ENCODE results near the gene UBA1.

The UBA1 gene

DNA sequence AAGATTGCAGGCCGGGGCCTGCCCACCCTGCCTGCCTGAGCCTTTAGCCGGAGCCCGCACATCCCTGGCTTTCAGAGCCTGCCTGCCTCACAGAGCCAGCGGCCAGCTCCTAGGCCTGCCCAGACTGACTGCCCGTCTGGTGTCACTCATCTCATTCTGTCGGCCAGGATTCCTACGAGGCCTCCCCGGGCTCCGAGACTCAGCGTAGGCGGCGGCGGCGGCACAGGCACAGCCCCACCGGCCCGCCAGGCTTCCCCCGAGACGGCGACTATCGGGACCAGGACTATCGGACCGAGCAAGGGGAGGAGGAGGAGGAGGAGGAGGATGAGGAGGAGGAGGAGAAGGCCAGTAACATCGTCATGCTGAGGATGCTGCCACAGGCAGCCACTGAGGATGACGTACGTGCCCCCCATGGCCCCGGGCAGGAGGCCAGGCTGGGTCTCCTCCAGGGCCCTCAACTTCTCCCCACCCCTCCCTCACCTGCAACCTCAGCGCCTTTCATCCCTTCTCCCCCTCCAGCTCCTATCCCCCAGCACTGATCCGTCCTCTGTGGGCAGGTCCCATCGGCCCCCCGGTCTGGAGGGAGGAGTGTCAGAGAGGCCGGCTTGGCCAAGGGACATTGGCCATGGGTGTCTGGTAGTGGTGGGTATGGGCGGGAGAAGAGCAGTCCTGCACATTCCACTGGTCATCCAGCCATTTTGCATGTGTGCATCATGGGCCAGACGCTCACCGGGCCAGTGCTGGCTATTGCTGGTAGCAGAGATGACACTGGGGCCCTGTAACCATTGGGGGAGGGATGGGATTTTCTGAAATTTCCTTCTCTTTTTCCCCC is 22.6 kb upstream of the UBA1 start:
- DNase-seq = no peak

DNA sequence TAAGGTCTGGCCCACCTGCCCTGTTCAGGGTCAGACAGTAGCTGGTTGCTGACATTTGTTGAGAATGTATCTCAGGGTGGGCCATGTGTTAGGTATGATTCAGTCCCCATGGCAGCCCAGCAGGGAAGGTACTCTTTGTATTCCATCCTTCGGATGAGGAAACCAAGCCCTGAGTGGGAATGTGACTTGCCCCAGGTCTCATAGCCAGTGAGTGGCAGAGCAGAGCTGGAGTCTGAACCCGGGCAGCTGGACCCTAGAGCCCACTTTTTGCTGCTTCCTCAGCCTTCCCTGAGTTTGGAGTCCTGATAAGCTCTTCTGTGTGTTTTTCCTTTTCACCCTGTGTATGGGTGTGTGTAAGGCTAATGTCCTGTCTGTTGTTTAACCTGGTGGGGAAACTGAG is 21.6 kb upstream of the UBA1 start:
- no peak for DNase-seq

DNA sequence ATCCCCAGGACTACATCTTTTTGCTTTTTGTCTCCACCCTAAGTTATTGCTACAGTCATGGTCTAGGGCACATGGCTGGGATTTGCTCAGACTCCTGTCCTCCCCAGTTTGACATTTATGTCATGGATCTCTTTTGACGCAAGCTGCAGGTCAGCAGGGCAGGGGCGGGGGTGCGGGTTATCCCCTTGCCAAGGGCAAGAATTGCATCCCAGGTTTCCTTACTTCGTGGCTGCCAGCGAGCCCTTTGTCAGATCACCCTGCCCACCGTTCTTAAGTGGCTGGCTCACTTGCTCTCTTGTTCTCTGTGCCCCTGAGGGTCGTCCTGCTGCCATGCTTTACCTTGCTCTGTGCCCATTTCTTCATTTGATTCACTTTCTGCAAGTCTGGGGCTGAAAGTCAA is 21.1 kb upstream of the UBA1 start:
- DNase-seq = no peak

DNA sequence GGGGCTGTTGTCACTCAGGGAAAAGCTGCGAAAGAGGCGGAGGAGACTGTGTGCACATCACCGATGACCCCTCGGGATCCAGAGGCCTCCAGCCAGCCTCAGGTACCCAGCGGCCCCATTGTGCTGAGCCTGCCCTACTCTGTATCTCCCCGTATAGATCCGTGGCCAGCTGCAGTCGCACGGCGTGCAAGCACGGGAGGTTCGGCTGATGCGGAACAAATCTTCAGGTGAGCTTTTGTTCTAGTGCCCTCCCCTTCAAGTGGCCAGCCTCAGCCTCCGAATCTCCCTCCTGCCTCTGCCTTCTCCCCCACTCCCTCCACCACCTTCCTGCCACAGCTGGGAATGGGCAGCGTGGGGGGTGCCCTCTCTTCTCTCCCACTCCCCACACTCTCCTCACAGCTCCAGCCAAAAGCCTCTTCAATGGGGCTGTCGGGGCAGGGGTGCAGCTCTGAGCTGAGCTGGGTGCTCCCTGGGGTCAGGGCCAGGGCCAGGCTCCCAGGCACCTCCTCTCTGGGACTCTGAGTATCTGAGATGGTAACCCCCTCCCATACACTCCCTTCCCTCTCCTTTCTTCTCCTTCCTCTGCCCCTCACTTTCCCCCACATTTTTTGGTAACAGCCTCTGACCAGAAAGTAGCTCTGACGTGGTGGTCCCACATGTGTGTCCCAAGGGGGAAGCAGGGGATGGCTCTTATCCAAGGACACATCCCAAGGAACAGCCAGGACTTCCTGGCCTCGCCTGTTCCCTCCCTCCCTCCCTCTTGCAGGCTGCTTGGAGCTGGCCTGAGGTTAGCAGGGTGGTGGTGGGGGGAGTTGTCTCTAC is 20.4 kb upstream of the UBA1 start:
- no peak for DNase-seq

DNA sequence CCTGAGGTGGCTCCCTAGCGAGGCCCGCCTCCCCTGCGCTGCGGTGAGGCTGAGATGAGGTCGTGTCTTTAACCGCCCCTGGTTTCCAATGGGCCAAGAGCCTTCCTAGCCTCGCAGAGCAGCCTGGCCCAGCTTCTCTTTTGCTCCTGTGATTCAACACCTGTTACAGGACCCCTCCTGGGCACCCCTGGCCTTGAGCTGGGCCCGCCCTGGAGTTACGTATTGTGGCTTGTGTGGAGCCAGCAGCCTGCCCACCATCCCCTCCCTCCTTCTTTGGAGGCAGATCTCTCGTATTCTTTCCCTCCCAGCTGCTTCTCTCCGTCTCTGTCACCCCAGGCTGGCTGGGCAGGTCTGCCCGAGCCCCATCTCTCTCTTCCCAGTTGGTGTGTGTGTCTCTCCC is 19.3 kb upstream of the UBA1 start:
- DNase-seq = no peak

DNA sequence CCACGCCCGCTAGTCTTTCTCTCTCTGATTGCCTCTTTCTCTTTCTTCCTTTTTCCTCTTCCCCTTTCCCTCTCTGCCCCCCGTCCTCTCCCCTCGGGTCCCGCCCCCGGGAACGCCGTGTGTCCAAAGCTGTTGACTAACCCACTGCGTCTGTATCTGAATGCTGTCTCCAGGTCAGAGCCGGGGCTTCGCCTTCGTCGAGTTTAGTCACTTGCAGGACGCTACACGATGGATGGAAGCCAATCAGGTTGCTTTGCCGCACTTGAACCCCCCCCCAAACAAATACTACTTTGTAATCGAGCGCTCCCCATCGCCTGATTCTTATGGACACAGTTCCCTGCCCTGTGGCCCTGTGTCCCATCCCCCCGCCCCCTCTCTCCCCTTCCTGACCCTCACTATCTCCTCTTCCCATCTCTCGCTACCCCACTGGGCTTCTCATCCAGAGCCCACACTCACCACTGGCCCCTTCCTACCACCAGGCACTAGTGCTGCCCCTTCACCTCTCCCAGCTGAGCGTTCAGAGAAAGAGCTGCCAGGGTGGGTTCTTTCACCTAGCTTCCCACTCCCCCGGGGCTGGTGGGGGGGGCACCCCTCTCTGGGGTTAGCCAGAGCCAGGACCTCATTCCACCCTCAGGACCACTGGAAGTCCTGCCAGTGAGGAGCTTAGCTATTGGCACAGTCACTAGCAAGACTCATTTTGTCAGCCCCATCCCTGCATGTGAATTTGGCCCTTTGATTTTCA is 18.6 kb upstream of the UBA1 start:
- no peak for DNase-seq

DNA sequence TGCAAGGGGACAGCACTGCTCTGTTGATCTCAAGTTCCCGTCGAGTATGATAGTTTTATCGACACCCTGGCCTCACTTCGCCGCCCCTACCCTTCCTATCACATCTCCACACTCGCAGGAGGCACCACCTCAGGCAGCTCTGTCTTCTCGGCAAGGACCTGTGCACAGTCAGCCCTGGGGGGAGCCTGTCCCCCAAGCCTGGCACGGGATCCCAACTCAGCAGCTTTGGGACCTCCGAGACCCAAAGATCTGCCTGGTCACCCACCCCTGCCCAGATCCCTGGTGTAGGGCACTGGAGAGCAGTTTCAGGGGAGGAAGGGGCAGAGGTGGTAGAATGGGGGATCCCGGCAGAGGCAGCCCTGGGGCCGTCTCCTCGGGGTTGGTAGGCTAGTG is 18.0 kb upstream of the UBA1 start:
- no peak for DNase-seq

DNA sequence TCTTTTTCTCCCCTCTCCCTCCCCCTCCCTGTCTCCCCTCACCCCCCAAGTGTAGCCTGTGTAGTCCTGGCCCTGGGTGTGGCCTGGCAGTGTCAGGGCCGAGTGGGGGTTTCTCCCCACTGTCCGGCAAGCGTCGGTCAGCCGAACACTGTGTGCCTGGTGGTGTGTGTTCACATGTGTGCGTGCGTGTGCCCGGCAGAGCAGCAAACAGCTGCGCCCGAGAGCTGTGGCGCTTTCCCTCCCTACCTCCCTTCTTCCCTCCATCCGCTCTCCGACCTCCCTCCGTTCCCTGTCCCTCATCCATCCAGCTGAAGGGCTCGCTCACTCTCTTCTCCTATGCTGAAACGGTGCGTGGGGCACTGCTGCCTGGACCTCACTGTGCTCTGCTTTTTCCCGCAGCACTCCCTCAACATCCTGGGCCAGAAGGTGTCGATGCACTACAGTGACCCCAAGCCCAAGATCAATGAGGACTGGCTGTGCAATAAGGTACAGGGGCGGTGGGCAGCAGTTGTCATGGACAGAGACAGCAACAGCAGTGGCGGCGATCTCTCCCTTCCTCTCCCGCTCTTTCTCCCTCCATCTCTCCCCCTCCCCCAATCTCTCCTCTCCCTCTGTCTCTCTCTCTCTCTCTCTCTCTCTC is 17.4 kb upstream of the UBA1 start:
- no peak for DNase-seq

DNA sequence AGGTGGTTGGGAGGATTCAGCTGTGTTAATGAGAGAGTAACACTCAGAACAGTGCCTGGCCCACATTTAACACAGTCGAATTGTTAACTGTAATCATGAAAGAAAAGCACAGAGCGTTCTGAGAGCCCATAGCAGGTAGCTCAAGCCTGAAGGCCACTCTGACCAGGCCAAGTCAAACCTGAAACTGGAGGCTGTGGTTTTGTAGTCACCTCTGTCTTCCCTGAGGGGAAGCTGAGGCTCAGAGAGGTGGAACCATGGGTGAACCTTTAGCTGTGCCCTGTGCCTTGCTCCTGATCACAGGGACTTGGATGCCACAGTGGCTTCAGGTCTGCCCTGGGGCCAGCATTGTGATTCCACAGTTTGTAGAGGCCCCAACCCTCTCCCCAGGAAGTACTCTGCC is 16.6 kb upstream of the UBA1 start:
- DNase-seq = no peak

DNA sequence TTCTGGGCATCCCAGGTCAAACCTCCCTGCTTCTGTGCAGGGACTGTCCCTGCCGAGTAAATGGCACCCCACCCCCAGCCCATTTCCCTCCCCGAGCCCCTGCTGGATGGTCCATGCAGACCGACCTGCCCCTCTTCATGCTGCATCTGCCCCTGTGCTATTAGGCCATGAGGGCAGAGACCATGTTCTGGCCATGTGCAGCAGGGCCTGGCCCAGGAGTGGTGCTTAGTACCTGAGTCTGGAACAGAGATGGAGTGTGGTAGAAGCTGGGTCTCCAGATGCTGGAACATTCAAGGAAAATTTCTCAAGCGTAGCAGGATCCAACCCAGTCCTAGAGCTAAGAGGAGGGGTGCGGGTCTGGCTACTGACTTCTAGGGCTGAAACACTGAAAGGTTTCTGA is 15.3 kb upstream of the UBA1 start:
- DNase-seq = no peak

DNA sequence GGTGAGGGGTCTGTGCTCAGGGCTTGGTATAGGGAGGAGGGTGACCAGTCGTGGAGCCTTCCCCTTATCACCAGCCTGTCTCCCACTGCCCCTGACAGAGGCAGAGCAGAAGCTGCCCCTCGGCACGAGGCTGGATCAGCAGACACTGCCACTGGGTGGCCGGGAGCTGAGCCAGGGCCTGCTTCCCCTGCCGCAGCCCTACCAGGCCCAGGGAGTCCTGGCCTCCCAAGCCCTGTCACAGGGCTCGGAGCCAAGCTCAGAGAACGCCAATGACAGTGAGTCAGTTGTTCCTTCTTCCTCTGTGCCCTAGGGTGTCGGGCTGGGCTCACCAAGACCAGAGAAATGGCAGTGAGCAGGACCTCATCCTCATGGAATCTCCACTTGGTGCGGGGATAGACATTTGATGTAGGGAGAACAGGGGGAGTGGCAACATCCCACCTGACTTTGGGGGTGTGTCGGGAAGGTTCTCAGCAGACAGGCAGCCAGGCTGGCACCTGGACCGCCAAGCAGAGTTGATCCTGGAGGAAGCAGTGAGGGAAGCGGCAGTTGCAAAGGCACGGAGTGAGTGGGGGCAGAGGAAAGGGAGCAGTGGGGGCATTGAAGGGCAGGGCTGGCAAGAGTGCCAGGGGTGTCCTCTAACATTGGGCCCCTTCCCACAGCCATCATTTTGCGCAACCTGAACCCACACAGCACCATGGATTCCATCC is 14.3 kb upstream of the UBA1 start:
- DNase-seq = no peak

DNA sequence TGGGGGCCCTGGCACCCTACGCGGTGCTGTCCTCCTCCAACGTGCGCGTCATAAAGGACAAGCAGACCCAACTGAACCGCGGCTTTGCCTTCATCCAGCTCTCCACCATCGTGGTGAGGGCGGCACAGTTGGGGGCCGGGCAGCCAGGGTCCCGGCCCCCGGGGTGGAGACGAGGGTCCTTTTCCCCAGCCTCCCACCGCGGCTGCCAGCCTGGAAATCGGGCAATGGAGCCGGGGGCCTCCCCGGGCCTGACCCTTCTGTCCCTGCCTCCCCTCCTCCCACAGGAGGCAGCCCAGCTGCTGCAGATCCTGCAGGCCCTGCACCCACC is 13.7 kb upstream of the UBA1 start:
- DNase-seq = no peak

DNA sequence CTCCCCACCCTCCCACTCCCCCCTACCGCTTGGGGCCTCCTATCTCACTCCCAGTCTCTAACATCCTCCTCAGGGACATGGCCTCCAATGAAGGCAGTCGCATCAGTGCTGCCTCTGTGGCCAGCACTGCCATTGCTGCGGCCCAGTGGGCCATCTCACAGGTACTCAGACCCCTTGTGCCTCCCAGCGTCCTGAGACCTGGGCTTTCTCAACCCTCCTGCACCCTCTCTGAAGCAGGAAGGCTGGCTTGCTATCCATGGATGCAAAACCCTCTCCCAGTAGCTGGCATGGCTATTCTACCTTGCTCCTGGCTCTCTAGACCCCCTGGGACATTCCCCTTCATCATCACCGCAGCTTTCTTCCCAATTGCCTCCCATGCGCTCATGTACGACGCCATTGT is 13.3 kb upstream of the UBA1 start:
- DNase-seq = no peak

DNA sequence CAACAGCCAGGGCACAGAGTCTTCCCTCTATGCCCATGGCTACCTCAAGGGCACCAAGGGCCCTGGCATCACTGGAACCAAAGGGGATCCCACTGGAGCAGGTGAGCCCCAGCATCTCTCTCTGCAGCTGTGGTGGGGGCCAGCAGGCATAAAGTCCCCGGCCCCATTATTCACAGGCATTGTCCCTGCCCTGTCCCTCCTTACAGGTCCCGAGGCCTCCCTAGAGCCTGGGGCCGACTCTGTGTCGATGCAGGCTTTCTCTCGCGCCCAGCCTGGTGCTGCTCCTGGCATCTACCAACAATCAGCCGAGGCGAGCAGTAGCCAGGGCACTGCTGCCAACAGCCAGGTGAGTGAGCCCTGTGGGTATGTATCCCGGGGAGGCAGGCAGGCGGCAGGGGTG is 12.3 kb upstream of the UBA1 start:
- no peak for DNase-seq

DNA sequence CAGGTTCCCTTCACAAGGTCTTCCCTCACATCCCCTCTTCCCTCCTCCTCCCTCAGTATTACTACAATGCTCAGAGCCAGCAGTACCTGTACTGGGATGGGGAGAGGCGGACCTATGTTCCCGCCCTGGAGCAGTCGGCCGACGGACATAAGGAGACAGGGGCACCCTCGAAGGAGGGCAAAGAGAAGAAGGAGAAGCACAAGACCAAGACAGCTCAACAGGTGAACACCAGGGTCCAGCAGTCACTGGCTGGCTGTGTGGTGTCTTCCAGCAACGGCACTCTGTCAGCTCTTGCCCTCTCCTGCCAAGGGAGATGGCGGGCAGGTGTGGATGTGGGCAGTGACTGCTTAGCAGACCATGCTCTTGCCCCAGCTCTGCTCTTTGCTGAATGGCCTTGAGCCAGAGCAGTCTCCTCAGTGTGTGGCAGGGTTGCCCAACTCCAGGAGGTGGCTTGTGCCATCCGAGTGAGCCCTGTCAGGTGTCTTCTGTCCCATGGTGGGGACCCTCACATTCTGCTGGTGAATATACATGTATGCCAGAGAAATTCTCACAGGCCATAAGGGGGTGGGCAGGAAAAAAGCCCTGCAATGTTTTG is 11.4 kb upstream of the UBA1 start:
- DNase-seq = no peak

DNA sequence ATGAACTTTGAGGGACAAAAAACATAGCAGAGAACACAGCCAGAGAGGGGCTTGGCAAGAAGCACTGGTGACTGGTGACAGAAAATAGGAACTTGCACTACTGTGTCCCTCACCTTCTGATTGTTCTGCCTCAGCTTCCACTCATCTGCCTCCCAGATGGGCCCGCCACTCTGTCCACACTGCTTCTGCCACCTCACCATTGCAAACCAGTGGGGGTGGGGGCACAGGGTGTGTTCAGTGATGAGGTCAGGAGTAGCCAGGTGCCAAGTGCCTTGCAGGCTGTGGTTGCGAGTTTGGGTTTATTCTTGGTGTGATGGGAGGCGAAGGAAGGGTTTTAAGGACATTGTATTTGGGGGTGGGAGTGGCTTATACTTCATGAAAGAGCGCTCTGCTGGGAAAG is 9.1 kb upstream of the UBA1 start:
- DNase-seq = no peak

DNA sequence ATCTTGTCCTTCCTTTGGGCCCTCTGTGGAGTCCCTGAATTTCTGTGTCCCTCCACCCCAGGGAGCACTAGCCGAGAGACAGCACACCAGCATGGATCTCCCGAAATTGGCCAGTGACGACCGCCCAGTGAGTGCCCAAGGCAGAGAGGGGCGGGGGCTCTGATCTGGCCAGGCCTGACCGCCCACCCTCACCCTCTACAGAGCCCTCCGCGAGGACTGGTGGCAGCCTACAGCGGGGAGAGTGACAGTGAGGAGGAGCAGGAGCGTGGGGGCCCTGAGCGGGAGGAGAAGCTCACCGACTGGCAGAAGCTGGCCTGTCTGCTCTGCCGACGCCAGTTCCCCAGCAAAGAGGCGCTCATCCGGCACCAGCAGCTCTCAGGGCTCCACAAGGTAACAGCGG is 8.4 kb upstream of the UBA1 start:
- no peak for DNase-seq

DNA sequence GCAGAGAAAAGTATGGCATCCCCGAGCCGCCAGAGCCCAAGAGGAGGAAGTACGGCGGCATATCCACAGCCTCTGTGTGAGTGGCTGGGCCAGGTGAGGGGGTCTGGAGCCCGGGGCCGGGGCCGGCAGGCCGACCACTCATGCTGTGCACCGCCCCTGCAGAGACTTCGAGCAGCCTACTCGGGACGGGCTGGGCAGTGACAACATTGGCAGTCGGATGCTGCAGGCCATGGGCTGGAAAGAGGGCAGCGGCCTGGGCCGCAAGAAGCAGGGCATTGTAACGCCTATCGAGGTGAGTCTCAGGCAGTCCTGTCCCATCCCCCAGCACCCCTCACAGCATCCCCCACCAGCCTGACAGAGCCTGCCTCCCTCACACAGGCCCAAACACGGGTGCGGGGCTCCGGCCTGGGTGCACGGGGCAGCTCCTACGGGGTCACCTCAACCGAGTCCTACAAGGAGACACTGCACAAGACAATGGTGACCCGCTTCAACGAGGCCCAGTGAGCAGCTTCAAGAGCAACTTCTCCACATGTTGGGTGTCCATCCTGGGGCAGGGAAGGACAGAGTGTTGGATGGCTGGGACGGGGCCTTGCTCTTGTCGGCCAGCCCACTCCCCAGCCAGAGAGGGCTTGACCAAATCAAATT is 7.4 kb upstream of the UBA1 start:
- no peak for DNase-seq

DNA sequence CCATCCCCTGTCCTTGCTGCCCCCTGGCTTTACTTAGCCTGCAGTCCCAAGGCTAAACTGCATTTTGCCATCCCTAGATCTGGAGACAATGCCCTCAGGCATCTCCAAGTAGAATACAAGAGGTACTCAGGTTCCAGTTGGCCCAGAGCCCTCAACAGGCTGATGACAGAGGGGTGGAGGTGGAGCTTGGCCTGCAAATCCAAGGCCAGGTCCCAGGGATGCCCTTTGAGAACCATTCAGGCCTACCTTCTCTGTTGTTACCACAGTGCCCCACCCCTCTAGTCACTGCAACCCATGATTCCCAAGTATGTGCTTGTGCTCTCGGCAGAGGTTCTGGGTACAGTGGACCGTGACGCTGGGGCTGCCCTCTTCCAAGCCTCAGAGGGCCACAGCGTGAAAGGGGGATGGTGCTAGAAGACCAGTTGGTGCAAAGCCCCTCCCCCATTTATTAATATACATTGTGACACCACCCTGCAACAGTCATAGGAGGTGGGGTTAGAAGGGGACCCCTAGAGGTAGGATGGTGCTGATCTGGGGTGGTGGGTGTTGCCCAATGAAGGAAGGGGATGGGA is 6.4 kb upstream of the UBA1 start:
- DNase-seq = no peak

DNA sequence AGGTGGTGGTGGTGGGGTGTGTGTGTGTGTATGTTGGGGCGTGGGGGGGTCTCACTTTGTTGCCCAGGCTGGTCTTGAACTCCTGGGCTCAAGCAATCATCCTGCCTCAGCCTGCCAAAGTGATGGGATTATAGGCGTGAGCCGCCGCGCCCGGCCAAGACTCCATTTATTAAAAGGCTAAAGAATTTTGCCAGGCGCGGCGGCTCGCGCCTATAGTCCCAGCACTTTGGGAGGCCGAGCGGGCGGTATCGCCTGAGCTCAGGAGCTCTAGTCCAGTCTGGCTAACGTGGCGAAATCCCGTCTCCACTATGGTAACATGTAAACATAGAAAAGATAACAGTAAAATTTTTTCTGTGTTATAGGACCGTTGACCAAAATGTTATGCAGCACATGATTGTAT is 3.7 kb upstream of the UBA1 start:
- no peak for DNase-seq
